H1 (cell line): ENCODE measurements around the gene SKA1. TPM values are rescaled to one million over a fixed set of nuclear protein-coding genes. Genes with fewer than 3 reads are reported as not detected.

Source experiments
- CTCF ChIA-PET: fragments of 300-600 bp; sonication (Branson Sonifier 250); formaldehyde crosslinking; loops from one replicate; lab custom pipeline; 2021; ENCODE audit not compliant: partially characterized antibody; lab: Charles Lee
- POLR2A ChIA-PET: fragments of 300-600 bp; sonication (Branson Sonifier 250); formaldehyde crosslinking; loops from one replicate; lab custom pipeline; 2021; ENCODE audit warnings: inconsistent platforms; ENCODE audit not compliant: partially characterized antibody; lab: Charles Lee
- DNase-seq, 2 experiments: peaks; one replicate each; pipeline versions ENCODE4 v3.0.0 to v3.0.0-alpha.2; 2010 to 2022; ENCODE audit warnings: low spot score in 2 of 2, low read depth in 1 of 2, mixed read lengths in 1 of 2
- FAIRE-seq: peaks from 2 replicates; lab custom pipeline; 2011; peaks lifted over from hg19 to GRCh38; lab: Jason Lieb, UNC
- H2AFZ ChIP-seq: 2 replicates; pipeline ENCODE4 v1.8.1; 2012; ENCODE audit warnings: low read length, inconsistent platforms
- H2AK5ac ChIP-seq: 2 replicates; pipeline ENCODE4 v1.6.1; 2013; ENCODE audit warnings: low read depth, low read length
- H2BK120ac ChIP-seq: replicated peaks from 2 replicates; pipeline ENCODE3; 2013; ENCODE audit warnings: low read depth, low read length, inconsistent platforms
- H2BK12ac ChIP-seq: 2 replicates; pipeline ENCODE4 v1.6.1; 2013; ENCODE audit warnings: low read depth, low read length
- H2BK15ac ChIP-seq: 2 replicates; pipeline ENCODE4 v1.6.1; 2013; ENCODE audit warnings: low read length
- H2BK20ac ChIP-seq: 2 replicates; pipeline ENCODE4 v1.6.1; 2013; ENCODE audit warnings: low read length
- H2BK5ac ChIP-seq: 2 replicates; pipeline ENCODE4 v1.6.1; 2013; ENCODE audit warnings: low read depth, low read length
- H3K14ac ChIP-seq: 2 replicates; pipeline ENCODE4 v1.6.1; 2013; ENCODE audit warnings: inconsistent platforms; ENCODE audit not compliant: insufficient read length
- H3K18ac ChIP-seq: 2 replicates; pipeline ENCODE4 v1.6.1; 2013; ENCODE audit warnings: low read length; ENCODE audit errors: extremely low read depth
- H3K23ac ChIP-seq: 2 replicates; pipeline ENCODE4 v1.6.1; 2013; ENCODE audit warnings: inconsistent platforms; ENCODE audit not compliant: insufficient read length
- H3K23me2 ChIP-seq: 2 replicates; pipeline ENCODE4 v1.6.1; 2013; ENCODE audit warnings: low read depth, low read length
- H3K27ac ChIP-seq: 2 replicates; pipeline ENCODE4 v1.6.1; 2011; ENCODE audit warnings: low read depth, low read length, inconsistent platforms
- H3K27me3 ChIP-seq, 4 experiments: replicated peaks in 1 of 4; 1 replicate in 1 of 4; 2 replicates in 3 of 4; pipeline versions ENCODE4 v1.6.1 to v1.8.1; 2011 to 2013; ENCODE audit warnings: low read length in 3 of 4, mild to moderate bottlenecking in 3 of 4, inconsistent platforms in 2 of 4, mixed read lengths in 2 of 4, moderate library complexity in 1 of 4; ENCODE audit not compliant: control insufficient read depth in 3 of 4, insufficient read depth in 3 of 4; ENCODE audit errors: extremely low read depth in 1 of 4
- H3K36me3 ChIP-seq, 4 experiments: 2 replicates each; pipeline versions ENCODE4 v1.6.1 to v1.8.1; 2011 to 2013; ENCODE audit warnings: mild to moderate bottlenecking in 4 of 4, low read length in 3 of 4, moderate library complexity in 2 of 4, control low read depth in 1 of 4, inconsistent platforms in 1 of 4; ENCODE audit not compliant: insufficient read depth in 4 of 4, control insufficient read depth in 2 of 4
- H3K4ac ChIP-seq: replicated peaks from 2 replicates; pipeline ENCODE3; 2013; ENCODE audit warnings: low read length, low read depth, mixed read lengths, inconsistent platforms; ENCODE audit not compliant: insufficient read length
- H3K4me1 ChIP-seq, 4 experiments: replicated peaks in 1 of 4; 1 replicate in 1 of 4; 2 replicates in 3 of 4; pipeline versions ENCODE4 v1.6.1 to v1.8.1; 2011 to 2013; ENCODE audit warnings: low read length in 3 of 4, inconsistent platforms in 2 of 4, mixed read lengths in 1 of 4; ENCODE audit not compliant: insufficient read depth in 4 of 4, control insufficient read depth in 3 of 4
- H3K4me2 ChIP-seq, 2 experiments: 2 replicates each; pipeline versions ENCODE4 v1.6.1 to v1.8.1; 2011 to 2013; ENCODE audit warnings: low read depth in 2 of 2, low read length in 2 of 2, control low read depth in 1 of 2, inconsistent platforms in 1 of 2, mild to moderate bottlenecking in 1 of 2; ENCODE audit not compliant: insufficient read depth in 1 of 2
- H3K4me3 ChIP-seq, 4 experiments: fragments of 200-600, 300-600 bp in 1 of 4; sonication (generic), shearing (Covaris generic), sonication (Bioruptor Twin) in 1 of 4; 2 replicates each; pipeline versions ENCODE4 v1.5.1 to v1.8.1; 2011 to 2016; ENCODE audit warnings: low read length in 4 of 4, low read depth in 3 of 4, control low read depth in 2 of 4, inconsistent platforms in 2 of 4, mild to moderate bottlenecking in 2 of 4, mixed read lengths in 1 of 4, moderate library complexity in 1 of 4; ENCODE audit not compliant: insufficient read depth in 2 of 4; ENCODE audit errors: extremely low read depth in 1 of 4
- H3K56ac ChIP-seq: replicated peaks from 2 replicates; pipeline ENCODE3; 2013; ENCODE audit warnings: low read depth, mild to moderate bottlenecking, mixed read lengths, low read length, inconsistent platforms; ENCODE audit not compliant: insufficient read length
- H3K79me1 ChIP-seq: 2 replicates; pipeline ENCODE4 v1.6.1; 2013; ENCODE audit warnings: low read depth, low read length, control low read depth
- H3K79me2 ChIP-seq, 2 experiments: 2 replicates each; pipeline versions ENCODE4 v1.6.1 to v1.8.1; 2012 to 2013; ENCODE audit warnings: low read length in 2 of 2, mild to moderate bottlenecking in 2 of 2, inconsistent platforms in 1 of 2; ENCODE audit not compliant: insufficient read depth in 2 of 2, control insufficient read depth in 1 of 2
- H3K9ac ChIP-seq, 4 experiments: replicated peaks in 1 of 4; 1 replicate in 1 of 4; 2 replicates in 3 of 4; pipeline versions ENCODE4 v1.6.1 to v1.8.1; 2011 to 2013; ENCODE audit warnings: low read depth in 3 of 4, low read length in 3 of 4, control low read depth in 2 of 4, mild to moderate bottlenecking in 2 of 4, moderate library complexity in 2 of 4, inconsistent platforms in 1 of 4; ENCODE audit errors: extremely low read depth in 1 of 4
- H3K9me3 ChIP-seq, 2 experiments: 2 replicates each; pipeline versions ENCODE4 v1.6.1 to v1.8.1; 2012 to 2013; ENCODE audit warnings: mild to moderate bottlenecking in 2 of 2, moderate library complexity in 2 of 2, control low read depth in 1 of 2, inconsistent platforms in 1 of 2, low read depth in 1 of 2, low read length in 1 of 2, mixed read lengths in 1 of 2; ENCODE audit not compliant: insufficient read depth in 2 of 2
- H4K20me1 ChIP-seq, 2 experiments: replicated peaks in 1 of 2; 2 replicates each; pipeline versions ENCODE3 to v1.8.1; 2011 to 2013; ENCODE audit warnings: inconsistent platforms in 2 of 2, low read length in 2 of 2, mild to moderate bottlenecking in 1 of 2; ENCODE audit not compliant: insufficient read depth in 2 of 2, control insufficient read depth in 1 of 2
- H4K5ac ChIP-seq: 2 replicates; pipeline ENCODE4 v1.6.1; 2013; ENCODE audit warnings: low read length, low read depth, mixed read lengths, inconsistent platforms; ENCODE audit not compliant: insufficient read length
- H4K8ac ChIP-seq: 2 replicates; pipeline ENCODE4 v1.8.0; 2013; ENCODE audit warnings: mild to moderate bottlenecking, moderate library complexity, low read length, inconsistent platforms; ENCODE audit not compliant: insufficient read depth; ENCODE audit errors: extremely low read depth
- H4K91ac ChIP-seq: replicated peaks from 2 replicates; pipeline ENCODE3; 2013; ENCODE audit warnings: low read length, mixed read lengths, inconsistent platforms; ENCODE audit not compliant: insufficient read length
- ASH2L ChIP-seq: fragments of 200-600, 300-600 bp; sonication (generic); IDR thresholded peaks from one replicate; pipeline ENCODE4 v1.7.1; 2017; ENCODE audit warnings: low read length
- EGR1 ChIP-seq: IDR thresholded peaks from 2 replicates; pipeline ENCODE4 v1.6.1; 2011; ENCODE audit warnings: low read depth, low read length, borderline replicate concordance
- EZH2 ChIP-seq: fragments of 200-600 bp; sonication (generic); IDR thresholded peaks from 2 replicates; pipeline ENCODE4 v1.7.1; 2012; ENCODE audit warnings: low read depth, mild to moderate bottlenecking, moderate library complexity, low read length, inconsistent platforms; ENCODE audit not compliant: severe bottlenecking
- GTF2F1 ChIP-seq: IDR thresholded peaks from 2 replicates; pipeline ENCODE4 v1.6.1; 2012; ENCODE audit warnings: low read depth, low read length, improper control_type of control experiment, borderline replicate concordance
- KDM1A ChIP-seq: fragments of 200-600, 300-600 bp; sonication (generic); IDR thresholded peaks from 2 replicates; pipeline ENCODE4 v1.7.1; 2016; ENCODE audit warnings: mild to moderate bottlenecking, low read length, borderline replicate concordance
- PHF8 ChIP-seq: fragments of 200-600 bp; sonication (generic); conservative IDR thresholded peaks from 2 replicates; pipeline ENCODE4 v1.7.1; 2012; ENCODE audit warnings: low read depth, mild to moderate bottlenecking, inconsistent platforms, low read length, moderate library complexity
- POLR2A ChIP-seq, 2 experiments: IDR thresholded peaks; 1 replicate in 1 of 2; 2 replicates in 1 of 2; pipeline ENCODE4 v1.6.1; 2011; ENCODE audit warnings: low read depth in 2 of 2, low read length in 2 of 2, mild to moderate bottlenecking in 2 of 2; ENCODE audit errors: control extremely low read depth in 1 of 2
- RFX5 ChIP-seq: IDR thresholded peaks from 2 replicates; pipeline ENCODE4 v1.6.1; 2011; ENCODE audit warnings: low read depth, low read length, improper control_type of control experiment, borderline replicate concordance
- RNF2 ChIP-seq: fragments of 200-900, 300-1000 bp; sonication (generic); IDR thresholded peaks from 2 replicates; pipeline ENCODE4 v1.7.1; 2016; ENCODE audit warnings: borderline replicate concordance, low read depth, mild to moderate bottlenecking, antibody characterized with exemption, low read length; ENCODE audit not compliant: poor library complexity, severe bottlenecking; ENCODE audit errors: missing control alignments
- SAP30 ChIP-seq: fragments of 300-600 bp; sonication (generic); IDR thresholded peaks from 2 replicates; pipeline ENCODE4 v1.7.1; 2012; ENCODE audit warnings: low read length, moderate library complexity, mild to moderate bottlenecking, inconsistent platforms; ENCODE audit not compliant: insufficient read depth, insufficient replicate concordance
- SIX5 ChIP-seq: IDR thresholded peaks from 2 replicates; pipeline ENCODE4 v1.6.1; 2011; ENCODE audit warnings: mild to moderate bottlenecking, low read depth, low read length
- SP1 ChIP-seq: IDR thresholded peaks from 2 replicates; pipeline ENCODE4 v1.6.1; 2011; ENCODE audit warnings: low read depth, low read length
- SP4 ChIP-seq: IDR thresholded peaks from 2 replicates; pipeline ENCODE4 v1.6.1; 2012; ENCODE audit warnings: low read length, inconsistent platforms
- TAF1 ChIP-seq: IDR thresholded peaks from 2 replicates; pipeline ENCODE4 v1.6.1; 2011; ENCODE audit warnings: mild to moderate bottlenecking, low read depth, low read length
- TEAD4 ChIP-seq: IDR thresholded peaks from 2 replicates; pipeline ENCODE4 v1.6.1; 2012; ENCODE audit warnings: low read depth, low read length, inconsistent platforms, mixed read lengths
- YY1 ChIP-seq: IDR thresholded peaks from 2 replicates; pipeline ENCODE4 v1.6.1; 2011; ENCODE audit warnings: low read depth, mild to moderate bottlenecking, low read length
- WGBS, 2 experiments: shearing (Covaris generic) in 1 of 2; methylation state at CpG; one replicate each; pipeline versions ENCODE4 v1.1.6 to v1.1.7; 2013 to 2015; ENCODE audit warnings: low lambda C conversion rate in 2 of 2, mixed read lengths in 2 of 2, inconsistent platforms in 1 of 2, low coverage in 1 of 2, missing lambda C conversion rate in 1 of 2; ENCODE audit not compliant: insufficient replicate concordance in 2 of 2, insufficient coverage in 1 of 2, insufficient read length in 1 of 2; ENCODE audit errors: extremely low coverage in 1 of 2, missing lambda C conversion rate in 1 of 2; 5-methylcytosine and 5-hydroxymethylcytosine counted together
- polyA plus RNA-seq, 7 experiments: library from polyadenylated mRNA; depleted of rRNA in 3 of 7; stranded (reverse) in 5 of 7; unstranded in 2 of 7; fragments of >200 nt in 5 of 7; fragments of 200-250 nt in 2 of 7; gene quantifications; 1 replicate in 5 of 7; 2 replicates in 1 of 7; 4 replicates in 1 of 7; pipeline versions ENCODE4 v1.2.1 to v1.2.3, GENCODE V29; 2011 to 2013; ENCODE audit warnings: missing spikeins in 2 of 7, mixed read lengths in 2 of 7
- total RNA-seq: library from RNA; stranded (reverse); fragmentation: NEBNext Ultra II Directional; extraction: Animal tissue kit (Norgen Biotek cat#: 25700); gene quantifications from 2 replicates; pipeline ENCODE4 v1.2.1, GENCODE V29; 2021

Gene SKA1
- total and polyA plus RNA-seq, 2 of the 8 experiments (the other 6 are each of a cell fraction or from before 2014, with no cell fraction given), result 8.6 to 22.9 TPM

DNA sequence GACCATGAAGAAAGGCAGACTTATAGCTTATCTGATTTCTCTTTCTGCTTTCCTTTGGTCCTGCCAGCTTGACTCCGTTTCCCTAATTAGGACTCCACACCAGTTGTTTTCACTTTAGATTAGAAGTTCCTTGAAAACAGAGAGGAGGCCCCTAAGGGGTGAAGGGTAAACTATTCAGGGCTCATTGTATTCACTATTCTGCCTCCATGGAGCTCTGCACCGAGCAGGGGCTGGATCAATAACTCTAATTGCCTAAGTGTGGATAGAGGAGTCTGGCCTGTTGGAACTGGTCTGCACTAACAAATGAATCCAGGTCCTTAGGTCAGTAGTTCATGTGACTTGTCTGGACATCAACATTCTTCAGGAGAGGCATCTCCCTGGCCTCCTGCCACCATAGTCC lies 36.1 kb upstream of the SKA1 start:
- H3K18ac ChIP-seq, result no peak overlapping the region
- no peaks in the 10 kb centered on the region for H3K4me1 ChIP-seq
- ChIA-PET POLR2A (no interaction called here), CTCF (interaction anchor here (0.6 to 4.2 kb wide), 7 partner anchors 17 to 134 kb away, joined by 3 to 38 read pairs (median 4); partner anchors contain the start of gene MBD1)
- no peak overlapping the region for H2BK5ac ChIP-seq
- no peak overlapping the region for H3K27ac ChIP-seq
- H3K79me1 ChIP-seq, result no peaks in the 10 kb centered on the region
- no peak overlapping the region for H3K23ac ChIP-seq
- H3K79me2 ChIP-seq, result no peaks in the 10 kb centered on the region
- no peak overlapping the region for H2BK12ac ChIP-seq
- FAIRE-seq, result no peak
- no peak overlapping the region for H2BK120ac ChIP-seq
- H4K5ac ChIP-seq, result no peak overlapping the region
- H4K20me1 ChIP-seq, result no peaks in the 10 kb centered on the region
- H3K27me3 ChIP-seq, result no peaks in the 10 kb centered on the region
- WGBS, 2 experiments, result 87% methylated on average over 2 of the region's 2 CpGs; no CpG with 5 or more reads in 1 of the 2 experiments
- no peak overlapping the region for H4K8ac ChIP-seq
- H3K36me3 ChIP-seq, result no peaks in the 10 kb centered on the region
- H2BK20ac ChIP-seq, result no peak overlapping the region
- H3K23me2 ChIP-seq, result no peaks in the 10 kb centered on the region
- no peak overlapping the region for H3K9ac ChIP-seq
- DNase-seq, result no peak
- no peak overlapping the region for H2AFZ ChIP-seq
- H3K9me3 ChIP-seq, result no peaks in the 10 kb centered on the region
- H2AK5ac ChIP-seq, result no peak overlapping the region
- TF ChIP-seq EZH2, result no peak
- TF ChIP-seq POLR2A (IDR thresholded peaks at IDR 0.05; ENCODE audit: control extremely low read depth in 1 of 2, low read depth in 2 of 2, low read length in 2 of 2), result no peak
- TF ChIP-seq SIX5, result no peak
- TF ChIP-seq RNF2, result no peak
- TF ChIP-seq GTF2F1, result no peak
- no peak for TF ChIP-seq SAP30
- no peak for TF ChIP-seq TAF1
- no peak for TF ChIP-seq YY1
- TF ChIP-seq RFX5, result no peak
- TF ChIP-seq TEAD4, result no peak
- no peak for TF ChIP-seq SP1
- no peak for TF ChIP-seq SP4
- TF ChIP-seq KDM1A, result no peak
- TF ChIP-seq PHF8, result no peak
- no peak for TF ChIP-seq ASH2L
- no peak for TF ChIP-seq EGR1
- TF ChIP-seq, all 59 proteins: peak for 0
- Histone ChIP-seq H4K91ac (no peak overlapping the region), H3K4me3 (no peak overlapping the region), H2BK15ac (no peak overlapping the region), H3K4me2 (no peak overlapping the region), H3K14ac (no peak overlapping the region), H3K56ac (no peak overlapping the region), H3K4ac (no peak overlapping the region)
